HG02623 (cell line): ENCODE data around the gene FBLN1.
"Not testable (repeated sequence)": the region's sequence is repeated elsewhere in the genome, so short reads cannot be mapped to it uniquely, and the experiment has no call there.

Experiments
- ATAC-seq: cut with Tn5 transposase; IDR thresholded peaks from one replicate; pipeline ENCODE4 v1.9.1; 2021; ENCODE audit warnings: moderate library complexity; ENCODE audit not compliant: unreplicated experiment

The FBLN1 gene

DNA sequence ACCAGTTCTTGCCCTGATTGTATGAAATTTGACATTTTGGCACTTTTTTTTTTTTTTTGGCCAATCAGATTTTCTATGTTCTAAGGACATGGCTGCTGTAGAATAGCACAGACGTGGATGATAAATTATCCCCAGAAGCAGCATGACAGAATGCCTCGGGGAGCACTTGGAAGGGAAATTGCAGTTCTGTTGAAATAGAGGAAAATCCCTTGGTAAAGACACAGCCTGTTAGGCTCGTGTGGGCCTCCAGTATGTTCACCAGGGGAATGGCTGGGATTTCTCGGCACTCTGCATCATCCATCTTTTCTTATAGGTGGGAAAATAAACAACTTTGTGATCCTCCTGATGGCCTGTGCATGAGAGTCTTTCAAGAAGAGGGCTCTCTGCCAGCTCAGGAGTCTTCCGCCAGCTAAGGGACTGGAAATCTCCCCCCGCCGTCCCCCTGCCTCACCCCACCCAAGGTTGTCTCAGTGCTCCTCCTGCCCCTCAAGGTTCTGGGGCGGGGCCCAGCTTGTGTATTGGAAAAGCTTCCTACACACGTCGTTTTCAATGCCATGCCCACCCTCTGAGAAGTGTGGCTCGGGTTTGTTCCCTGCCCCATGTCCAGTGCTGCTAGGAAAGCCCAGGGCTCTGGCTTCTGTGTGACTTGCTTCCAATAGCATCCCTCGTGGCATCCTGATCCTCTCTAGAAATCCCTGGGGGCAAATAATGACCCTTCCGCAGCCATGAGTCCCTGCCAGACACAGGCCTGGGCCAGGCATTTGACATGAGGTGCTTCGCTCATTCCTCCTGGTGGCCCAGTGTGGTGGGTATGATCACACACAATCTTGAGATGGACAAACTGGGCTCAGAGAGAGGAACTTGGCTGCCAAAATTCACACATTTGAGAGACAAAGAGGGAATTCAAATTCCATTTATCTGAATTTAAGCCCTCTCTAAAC is 98.4 kb downstream of the FBLN1 start:
- no peak for ATAC-seq

DNA sequence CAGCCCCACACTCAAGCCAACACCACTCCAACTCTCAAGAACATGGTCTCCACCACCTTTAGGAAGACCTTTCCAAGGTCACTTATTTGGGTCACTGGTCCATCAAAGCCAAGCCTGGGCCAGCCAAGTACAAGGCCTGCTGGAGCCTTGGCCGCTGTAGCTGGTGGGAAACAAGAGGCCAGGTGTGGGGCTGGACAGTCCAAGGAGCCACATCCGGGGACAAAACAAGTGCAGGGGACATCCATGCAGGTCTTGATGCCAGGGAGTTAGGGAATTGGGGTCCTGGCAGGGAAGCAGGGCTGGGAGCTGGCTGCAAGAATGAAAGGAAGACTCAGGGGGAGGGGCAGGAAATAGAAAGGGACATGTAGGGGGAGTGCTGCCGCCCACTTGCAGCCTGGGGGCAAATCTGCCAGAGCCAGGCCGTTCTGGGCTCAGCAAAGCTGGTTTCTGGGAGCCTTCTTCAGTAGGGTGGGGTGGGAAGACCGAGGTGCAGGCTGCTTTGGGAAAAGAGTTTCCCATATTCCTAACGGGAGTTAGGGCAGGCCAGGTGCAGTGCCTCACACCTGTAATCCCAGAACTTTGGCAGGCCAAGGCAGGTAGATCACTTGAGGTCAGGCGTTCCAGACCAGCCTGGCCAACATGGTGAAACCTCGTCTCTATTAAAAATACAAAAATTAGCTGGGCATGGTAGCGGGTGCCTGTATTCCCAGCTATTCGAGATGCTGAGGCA is 99.5 kb downstream of the FBLN1 start:
- ATAC-seq: no peak

DNA sequence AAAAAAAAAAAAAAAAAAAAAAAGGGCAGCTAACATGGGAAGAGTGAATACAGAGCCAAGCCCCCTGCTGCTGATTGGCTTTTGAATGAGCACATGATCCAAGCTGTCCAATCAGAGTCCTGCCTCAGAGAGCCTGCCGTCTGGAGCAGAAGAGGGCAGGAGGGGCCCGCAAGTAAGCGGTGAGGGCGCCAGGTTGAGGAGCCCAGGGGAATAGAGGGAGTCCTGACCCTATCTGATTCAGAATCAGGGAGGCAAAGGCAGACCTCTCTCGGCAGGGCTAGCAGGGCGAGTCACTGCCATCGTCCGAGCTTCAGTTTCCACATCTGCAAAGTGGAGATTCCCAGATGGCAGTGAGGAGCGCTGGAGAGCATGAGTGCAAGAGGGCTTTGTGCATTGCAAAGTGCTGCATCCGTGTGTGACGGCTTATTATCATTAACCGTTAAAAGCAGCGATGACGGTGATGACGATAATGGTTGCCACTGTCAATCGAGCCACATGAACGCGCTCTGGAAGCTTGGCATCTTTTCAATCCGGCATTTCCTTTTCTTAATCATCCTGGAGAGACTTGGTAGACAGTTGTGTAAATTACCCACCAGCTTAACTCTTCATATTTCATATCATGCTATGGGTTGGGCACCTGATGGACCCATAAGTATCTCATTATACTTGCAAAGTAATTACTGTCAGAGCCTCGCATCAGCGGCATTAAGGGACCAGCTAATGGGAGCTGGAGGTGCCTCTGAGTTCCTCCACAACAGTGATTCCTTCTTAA is 100.3 kb downstream of the FBLN1 start:
- no peak for ATAC-seq

DNA sequence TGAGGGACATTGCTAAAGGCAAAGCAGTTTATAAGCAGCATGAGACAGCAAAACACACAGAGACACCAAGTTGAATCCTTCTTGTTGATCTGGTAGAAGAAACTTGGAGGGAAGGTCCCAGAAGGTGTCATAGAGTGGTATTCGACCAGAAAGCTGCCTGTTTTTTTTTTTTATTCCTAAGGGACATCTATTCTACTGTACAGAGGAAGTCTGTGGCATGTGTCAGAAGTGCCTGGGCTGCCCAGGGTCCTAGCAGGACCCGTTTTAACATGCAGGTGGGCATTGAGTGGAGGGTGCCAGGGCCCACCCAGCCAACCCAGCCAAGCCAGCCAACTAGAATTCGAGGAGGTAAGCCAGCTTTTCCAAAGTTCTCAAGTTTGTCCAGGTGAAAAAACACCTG is 100.9 kb downstream of the FBLN1 start:
- no peak for ATAC-seq

DNA sequence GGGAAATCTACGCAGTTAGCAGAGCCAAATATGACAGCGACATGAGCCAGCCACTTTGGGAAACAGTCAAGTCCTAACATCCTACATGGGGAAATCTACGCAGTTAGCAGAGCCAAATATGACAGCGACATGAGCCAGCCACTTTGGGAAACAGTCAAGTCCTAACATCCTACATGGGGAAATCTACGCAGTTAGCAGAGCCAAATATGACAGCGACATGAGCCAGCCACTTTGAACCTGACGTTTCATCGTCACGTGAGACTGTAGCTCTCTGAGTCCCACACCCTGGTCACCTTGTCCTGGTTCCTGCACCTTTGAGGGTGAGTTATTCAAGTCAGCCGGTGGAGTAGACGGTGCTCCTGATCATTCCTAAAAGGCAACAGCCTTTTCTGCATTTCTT is 105.4 kb downstream of the FBLN1 start:
- not testable (repeated sequence) for ATAC-seq

DNA sequence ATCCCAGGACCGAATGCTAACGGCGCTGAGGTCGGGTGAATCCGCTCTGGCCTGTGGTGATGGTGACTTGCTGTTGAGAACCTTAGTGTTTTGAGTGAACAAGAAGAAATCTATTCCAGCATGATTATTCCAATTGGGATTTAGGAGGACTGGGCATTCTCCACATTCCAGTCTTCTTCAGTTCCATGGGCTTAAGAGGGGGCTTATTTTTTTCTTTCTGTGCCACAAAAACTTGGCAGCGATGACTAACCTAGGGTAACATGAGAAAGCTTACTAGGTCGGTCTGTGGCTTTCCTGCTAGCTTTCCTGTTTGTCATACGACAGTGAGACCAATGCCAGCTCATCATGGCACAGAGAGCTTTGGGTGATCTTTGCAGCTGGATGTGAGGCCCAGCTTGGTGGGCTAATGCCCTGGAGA is 106.1 kb downstream of the FBLN1 start:
- no peak for ATAC-seq

DNA sequence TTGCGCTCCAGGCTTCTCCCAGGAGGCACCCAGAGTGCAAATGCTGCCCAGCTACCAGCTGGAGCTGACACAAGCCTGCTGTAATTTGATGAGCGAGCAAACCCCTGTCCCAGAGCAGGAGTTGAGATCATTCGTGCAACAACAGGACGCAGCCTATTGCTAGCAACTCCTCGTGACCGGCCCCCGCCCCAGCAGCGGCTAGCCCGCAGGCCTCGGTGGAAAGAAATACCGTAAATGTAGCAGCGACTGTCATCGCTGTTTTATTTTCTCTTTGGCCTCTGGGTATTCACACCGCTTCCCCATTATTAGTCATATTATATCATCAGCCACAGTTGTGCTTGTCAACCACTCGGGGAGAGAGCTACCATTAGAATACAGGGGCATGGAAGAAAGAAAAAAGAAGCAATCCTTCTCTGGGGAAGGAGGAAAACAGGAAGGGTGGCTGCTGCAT is 109.8 kb downstream of the FBLN1 start:
- ATAC-seq: no peak

DNA sequence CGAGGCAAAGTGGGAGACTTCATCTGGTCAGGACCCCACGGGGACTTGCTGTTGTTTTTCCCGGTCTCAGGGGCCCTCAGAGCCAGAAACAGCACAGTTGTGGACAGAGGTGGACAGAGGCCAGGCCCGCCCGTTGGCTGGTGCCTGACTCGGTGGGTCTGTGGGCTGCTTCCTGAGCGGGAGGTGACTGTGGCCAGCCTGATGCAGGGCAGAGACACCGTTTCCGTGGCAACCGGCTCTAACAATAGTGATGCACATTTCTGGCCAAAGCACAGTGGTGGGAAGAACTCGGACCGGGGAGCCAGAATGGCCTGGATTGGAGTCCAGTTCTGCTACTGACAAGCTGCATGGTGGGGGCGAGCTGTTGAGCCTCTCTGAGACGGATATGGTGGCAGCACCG is 110.3 kb downstream of the FBLN1 start:
- ATAC-seq: no peak

DNA sequence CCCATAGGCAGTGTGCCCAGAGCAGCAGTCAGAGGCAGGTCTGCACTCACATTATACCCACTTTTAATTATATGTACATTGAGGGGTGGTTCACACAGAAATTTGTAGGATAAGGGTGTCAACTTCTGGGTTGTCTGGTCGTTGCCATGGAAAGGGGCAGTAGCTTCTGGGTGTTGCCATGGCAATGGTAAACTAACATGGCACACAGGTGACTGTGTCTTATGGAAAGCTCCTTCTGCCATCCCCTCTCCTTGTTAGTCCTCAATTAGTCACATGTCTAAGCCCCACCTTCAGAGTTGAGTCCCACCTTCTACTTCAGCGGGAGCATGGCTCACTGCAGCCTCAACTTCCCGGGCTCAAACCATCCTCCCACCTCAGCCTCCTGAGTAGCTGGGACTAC is 112.7 kb downstream of the FBLN1 start:
- no peak for ATAC-seq

DNA sequence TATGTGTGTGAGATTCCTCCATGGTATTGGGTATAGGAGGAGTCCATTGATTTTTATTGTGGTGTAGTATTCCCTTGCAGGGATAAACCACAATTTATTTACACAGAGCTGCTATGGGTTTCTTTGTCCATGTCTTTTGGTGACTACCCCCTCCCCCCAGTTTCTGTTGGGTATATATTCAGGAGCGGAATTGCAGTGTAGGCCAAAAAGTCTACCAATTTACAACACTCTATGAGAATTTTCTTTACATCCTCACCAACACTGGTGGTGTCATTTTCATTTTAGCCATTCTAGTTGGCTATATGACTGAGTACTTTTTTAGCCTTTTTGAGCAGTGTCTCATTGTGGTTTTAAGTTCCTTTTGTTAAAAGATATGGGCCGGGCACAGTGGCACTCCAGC is 113.7 kb downstream of the FBLN1 start:
- ATAC-seq: no peak

DNA sequence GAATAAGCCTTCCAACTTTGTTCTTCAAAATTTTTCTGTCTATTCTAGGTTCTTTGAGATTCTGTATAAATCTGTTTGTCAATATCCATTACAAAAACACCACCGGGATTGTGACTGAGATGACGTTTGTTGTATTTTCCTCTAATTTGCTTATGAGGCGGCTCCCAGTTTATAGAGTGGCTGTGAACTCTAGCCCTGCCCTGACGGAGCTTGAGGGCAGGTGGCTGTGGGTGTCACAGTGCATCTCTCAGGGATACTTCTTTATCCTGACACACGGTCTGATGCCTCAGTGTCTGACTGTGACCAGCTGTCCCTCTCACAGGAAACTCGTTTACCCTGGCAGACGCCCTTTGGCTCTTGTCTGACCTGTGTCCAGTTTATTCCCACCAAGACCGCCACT is 115.3 kb downstream of the FBLN1 start:
- no peak for ATAC-seq

DNA sequence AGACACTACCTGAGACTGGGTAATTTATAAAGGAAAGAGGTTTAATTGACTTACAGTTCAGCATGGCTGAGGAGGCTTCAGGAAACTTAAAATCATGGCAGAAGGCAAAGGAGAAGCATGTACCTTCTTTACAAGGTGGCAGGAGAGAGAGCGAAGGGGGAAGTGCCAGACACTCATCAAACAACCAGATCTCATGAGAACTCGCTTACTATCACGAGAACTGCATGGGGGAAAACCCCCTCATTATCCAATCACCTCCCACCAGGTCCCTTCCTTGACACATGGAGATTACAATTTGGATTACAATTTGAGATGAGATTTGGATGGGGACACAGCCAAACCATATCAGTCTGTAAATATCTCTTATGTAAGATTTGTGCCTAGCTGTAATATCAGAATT is 118.0 kb downstream of the FBLN1 start:
- no peak for ATAC-seq

DNA sequence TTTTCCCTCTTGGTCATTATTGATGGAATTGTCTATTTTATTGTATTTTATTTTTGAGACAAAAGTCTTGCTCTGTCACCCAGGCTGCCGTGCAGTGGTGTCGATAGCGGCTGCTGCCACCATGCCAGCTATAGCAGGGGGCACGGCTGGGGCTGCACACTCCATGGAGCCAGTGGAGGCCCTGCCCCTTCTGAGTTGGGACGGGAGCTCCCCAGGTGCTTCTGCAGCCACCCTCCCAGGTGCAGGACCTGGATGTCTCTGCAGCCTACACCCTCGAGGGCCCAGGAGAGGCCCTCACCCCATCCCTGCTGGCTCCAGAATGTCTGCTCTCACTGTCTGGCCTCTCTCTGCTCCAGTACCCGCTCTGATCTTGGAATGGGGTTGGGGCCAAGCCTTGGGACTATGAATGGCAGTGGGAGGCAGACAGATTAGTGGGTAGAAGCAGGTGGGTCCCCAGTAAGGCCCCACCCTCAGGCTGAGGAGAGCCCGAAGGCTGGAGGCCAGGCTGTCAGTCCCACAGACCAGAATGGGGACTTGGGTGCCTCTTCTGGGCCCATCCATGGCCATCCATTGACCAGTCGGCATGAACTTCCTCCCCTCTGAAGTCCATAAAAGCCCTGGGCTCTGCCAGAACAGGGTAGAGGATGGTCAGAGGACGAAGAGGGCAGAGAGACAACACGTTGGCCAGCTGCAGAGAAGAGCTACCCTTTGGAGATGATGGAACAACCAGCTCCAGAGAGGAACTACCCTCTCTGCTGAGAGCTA is 119.3 kb downstream of the FBLN1 start:
- ATAC-seq: no peak

DNA sequence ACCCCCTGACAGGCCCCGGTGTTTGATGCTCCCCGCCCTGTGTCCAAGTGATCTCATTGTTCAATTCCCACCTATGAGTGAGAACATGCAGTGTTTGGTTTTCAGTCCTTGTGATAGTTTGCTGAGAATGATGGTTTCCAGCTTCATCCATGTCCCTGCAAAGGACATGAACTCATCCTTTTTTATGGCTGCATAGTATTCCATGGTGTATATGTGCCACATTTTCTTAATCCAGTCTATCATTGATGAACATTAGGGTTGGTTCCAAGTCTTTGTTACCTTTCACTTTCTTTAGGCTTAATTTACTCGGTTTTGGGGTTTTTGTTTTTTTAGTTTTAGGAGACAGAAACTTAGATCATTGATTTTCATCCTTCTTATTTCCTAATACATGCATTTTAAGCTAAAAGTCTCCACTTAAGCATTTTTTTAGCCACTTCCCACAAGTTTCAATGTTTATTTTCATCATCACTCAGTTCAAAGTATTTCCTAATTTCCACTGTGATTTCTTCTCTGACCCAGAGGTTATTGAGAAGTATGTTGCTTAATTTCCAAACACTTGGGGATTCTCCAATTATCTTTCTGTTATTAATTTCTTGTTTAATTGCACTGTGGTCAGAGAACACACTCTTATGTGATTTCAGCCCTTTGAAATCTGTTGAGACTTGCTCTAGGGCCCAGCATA is 120.9 kb downstream of the FBLN1 start:
- ATAC-seq: not testable (repeated sequence)

DNA sequence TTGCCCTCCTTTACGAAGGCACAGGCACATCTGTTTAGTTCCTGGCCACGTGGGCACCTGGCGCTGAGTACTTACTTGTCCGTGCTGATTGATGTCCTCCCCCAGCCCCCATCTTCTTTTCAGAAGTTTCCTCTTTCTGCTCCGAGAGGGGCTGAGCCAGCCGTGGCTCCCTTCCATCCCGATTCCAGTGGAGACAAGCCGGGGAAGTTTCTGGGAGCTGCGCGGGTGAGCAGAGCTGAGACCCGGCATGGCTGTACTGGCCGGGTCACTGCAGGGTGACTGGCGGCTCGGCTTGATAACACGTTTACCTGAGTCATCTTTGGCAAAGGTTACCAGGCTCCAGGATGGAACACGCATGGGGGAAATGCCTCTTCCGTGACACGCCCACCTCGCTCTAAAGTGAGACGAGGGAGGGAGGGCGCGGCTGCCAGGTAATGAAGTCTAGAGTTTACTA is 123.5 kb downstream of the FBLN1 start:
- no peak for ATAC-seq

DNA sequence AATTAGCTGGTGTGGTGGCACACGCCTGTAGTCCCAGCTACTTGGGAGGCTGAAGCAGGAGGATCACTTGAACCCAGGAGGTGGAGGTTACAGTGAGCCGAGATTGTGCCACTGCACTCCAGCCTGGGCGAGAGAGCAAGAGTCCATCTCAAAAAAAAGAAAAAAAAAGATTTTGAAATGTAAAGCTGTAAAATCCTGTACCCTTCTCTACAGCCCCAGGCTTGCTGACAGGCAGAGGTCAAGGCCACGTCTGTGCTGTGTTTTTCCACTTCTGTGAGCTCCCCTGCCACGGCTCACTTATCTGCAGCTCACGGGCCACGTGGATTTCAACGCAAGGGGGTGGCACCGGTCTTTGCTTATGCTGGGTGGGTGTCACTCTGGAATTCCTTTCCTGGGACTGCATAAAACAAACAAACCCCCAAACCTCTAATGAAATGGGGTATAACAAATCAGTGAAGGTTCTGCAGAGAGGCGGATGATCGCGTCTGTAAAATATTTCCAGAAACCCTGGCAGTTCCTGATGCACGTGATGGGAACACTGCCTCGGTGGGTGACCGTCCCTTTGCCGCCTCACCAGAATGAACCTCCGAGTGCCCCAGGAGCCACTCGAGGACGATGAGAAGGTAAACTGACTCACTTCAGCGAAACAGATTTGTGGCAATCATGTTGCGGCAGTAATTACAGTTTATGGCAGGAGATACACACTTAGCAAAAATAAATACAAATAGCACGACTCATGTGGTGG is 125.0 kb downstream of the FBLN1 start:
- ATAC-seq: no peak

DNA sequence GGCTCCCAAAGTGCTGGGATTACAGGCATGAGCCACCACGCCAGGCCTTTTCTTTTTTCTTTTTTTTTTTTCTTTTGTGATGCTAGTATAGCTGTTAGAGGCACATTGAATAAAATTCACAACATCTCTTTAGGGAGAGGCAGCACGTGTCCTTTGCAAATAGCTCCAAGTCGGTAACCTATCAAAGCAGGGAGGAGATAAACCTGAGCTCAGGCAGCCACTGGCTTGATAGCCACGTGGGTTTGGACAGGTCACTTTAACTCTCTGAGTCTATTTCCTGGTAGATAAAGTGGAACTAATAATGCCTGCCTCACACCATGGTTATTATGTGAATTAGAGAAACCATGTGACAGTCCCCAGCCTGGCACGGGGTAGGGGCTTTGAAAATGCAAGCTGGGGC is 125.8 kb downstream of the FBLN1 start:
- no peak for ATAC-seq

DNA sequence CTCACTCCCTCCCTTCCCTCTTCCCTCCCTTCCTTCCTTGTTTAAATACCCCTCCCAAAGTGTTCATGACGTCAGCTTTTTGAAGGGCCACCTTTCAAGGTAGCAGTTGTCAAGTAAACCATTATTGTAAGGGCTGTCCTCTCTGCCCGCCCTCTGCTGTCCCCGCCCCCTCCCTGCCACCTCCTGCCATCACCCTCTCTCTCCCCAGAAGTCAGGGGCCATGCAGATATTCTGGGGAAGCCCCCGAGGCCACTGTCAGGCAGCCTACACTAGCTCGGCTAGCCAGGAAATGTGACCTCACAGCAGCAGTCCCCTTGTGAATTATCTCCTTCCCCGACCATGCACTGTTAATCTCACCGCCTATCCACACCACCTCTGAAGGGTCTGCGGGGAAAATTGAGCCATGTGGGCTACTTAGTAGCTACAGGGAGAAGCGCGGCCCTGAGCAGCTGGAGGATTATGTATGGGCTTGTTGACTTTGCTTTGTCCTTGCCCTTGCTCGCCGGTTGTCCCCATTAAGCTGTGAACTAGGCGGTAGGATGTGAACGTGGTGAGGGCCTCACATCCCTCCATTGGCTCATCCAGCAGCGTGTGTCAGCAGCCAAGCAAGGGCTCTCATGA is 126.9 kb downstream of the FBLN1 start:
- ATAC-seq: no peak

DNA sequence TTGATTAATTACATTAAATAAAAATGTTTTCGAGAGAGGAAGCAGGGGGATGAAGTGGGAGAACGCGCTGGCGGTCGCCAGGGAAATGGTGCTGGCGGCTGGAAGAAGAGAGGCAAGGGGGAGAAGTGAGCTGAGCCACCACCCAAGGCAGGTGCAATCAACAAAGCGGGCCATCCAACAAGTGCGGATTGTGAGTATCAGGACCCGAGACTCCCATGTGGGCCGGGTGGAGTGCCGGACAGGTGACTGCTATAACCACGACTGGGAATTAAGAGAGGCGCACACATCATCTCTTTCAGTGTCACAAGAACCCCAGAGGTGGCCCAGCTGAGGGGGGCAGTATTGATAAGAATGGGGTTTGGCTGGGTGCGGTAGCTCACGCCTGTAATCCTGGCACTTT is 127.8 kb downstream of the FBLN1 start:
- ATAC-seq: no peak
